ENCODE data around the gene CCDC88A.
A peak's percentile ranks its signal among the peaks of the same experiment; 100 is the strongest.
"Not testable (repeated sequence)": the region's sequence is repeated elsewhere in the genome, so short reads cannot be mapped to it uniquely, and the experiment has no call there.

Gene CCDC88A

DNA sequence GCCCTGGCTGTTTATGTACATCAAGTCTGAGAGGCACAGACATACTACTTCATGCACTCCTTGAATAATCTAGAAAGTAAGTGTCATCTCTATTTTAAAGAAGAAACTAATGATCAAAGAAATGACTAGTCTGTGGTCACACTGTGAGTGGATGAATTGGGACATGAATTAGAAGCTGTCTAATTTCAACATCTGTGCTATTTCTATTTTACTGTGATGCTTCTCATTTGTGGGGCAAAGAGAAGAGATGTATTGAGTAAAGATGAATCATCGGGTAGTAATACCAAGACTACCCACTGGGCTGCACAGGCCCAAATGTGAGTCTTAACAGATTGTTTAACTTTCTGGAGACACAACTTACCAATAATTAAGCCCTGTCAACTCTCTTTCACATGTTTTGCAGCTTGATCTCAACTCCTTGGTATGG, 108.2 kb downstream of the CCDC88A start:
- peak; percentile 82 for DNase-seq (ENCODE audit: low read depth)
- no peak overlapping the region for H3K4me3 ChIP-seq (ENCODE audit: low read depth, low read length)
- TF ChIP-seq, protein P1, sequence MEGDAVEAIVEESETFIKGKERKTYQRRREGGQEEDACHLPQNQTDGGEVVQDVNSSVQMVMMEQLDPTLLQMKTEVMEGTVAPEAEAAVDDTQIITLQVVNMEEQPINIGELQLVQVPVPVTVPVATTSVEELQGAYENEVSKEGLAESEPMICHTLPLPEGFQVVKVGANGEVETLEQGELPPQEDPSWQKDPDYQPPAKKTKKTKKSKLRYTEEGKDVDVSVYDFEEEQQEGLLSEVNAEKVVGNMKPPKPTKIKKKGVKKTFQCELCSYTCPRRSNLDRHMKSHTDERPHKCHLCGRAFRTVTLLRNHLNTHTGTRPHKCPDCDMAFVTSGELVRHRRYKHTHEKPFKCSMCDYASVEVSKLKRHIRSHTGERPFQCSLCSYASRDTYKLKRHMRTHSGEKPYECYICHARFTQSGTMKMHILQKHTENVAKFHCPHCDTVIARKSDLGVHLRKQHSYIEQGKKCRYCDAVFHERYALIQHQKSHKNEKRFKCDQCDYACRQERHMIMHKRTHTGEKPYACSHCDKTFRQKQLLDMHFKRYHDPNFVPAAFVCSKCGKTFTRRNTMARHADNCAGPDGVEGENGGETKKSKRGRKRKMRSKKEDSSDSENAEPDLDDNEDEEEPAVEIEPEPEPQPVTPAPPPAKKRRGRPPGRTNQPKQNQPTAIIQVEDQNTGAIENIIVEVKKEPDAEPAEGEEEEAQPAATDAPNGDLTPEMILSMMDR (IDR thresholded peaks at IDR 0.05; ENCODE audit: insufficient read depth, low read depth, low read length, missing control alignments), result peak; percentile 22

DNA sequence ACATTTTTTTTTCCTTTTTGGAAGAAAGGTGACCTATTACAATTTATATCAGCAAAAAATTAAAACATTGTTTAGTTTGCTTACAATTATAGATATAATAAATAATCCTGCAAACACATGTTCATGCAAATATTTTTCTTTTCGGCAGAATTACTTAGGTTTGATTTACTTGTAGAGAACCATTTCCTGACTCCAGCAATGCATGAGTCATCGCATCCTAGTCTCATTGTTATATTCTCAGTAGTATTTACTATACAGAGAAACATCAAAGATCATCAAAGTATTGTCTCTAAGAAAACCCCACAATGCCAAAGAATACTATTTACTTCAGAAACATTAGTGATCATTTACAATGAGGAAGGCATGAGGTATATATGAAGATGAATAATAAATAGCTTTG, 110.2 kb downstream of the CCDC88A start:
- TF ChIP-seq, protein P1 (IDR thresholded peaks at IDR 0.05; ENCODE audit: insufficient read depth, low read depth, low read length, missing control alignments), result no peak
- DNase-seq (ENCODE audit: low read depth), result no peak
- no peak overlapping the region for H3K4me3 ChIP-seq (ENCODE audit: low read depth, low read length)

DNA sequence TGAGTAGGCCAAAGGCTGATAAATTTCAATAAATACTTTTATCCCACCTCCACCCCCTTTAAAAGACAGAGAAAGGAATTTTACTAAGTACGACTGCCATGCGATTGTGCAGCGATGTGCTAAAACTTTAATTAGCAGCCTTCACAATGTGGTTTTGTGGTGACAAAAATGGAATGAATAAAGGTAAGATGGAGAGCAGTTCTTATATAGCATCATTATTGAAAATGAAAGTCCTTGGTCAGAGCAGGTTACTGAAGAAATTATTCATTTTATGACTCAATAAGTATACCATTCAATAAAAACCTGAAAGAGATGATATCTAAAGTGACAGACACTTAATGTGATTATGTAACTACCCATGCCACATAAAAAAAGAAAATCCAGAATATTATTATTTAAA, 117.4 kb downstream of the CCDC88A start:
- no peak overlapping the region for H3K4me3 ChIP-seq (ENCODE audit: low read depth, low read length)
- peak; percentile 61 for DNase-seq (ENCODE audit: low read depth)
- TF ChIP-seq, protein P1 (IDR thresholded peaks at IDR 0.05; ENCODE audit: insufficient read depth, low read depth, low read length, missing control alignments), result no peak

DNA sequence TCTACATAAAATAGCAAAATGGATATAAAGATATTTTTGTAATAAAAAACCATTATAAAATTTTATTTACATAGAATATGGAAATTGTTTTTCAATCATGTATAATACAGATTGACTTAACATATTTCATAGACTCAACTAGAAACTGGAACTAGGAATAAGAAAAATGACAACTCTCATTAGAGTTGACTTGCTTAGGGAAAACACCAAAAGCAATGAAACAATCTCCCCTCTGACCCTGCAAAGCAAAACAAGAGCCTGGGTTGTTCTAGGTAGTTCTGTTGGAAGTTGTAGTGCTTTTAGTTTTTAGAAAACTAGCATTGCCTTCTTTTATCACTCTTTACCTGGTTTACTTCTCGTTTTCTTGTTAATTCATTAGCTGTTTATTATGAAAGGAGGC, 118.4 kb downstream of the CCDC88A start:
- no peak for DNase-seq (ENCODE audit: low read depth)
- TF ChIP-seq, protein P1 (IDR thresholded peaks at IDR 0.05; ENCODE audit: insufficient read depth, low read depth, low read length, missing control alignments), result no peak
- H3K4me3 ChIP-seq (ENCODE audit: low read depth, low read length), result no peak overlapping the region

DNA sequence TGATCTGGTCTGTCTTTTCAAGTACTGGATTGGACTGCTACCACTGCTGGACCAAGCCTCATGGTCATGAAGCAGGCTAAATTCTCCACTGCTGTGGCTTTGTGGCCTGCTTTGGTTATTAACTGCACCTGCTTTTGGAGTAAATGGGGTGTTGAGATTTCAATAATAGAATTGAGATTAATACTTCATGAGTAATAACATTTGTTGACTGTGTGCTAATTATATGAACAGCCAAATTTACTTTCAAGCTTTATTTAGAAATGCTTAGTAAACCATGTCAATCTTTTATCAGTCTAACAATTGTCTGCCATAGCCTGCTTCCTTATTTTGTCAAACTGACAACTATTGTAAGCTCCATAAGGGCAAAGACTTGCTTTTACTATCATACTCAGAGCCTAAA, 123.3 kb downstream of the CCDC88A start:
- peak; percentile 41 for DNase-seq (ENCODE audit: low read depth)
- H3K4me3 ChIP-seq (ENCODE audit: low read depth, low read length), result no peak overlapping the region
- TF ChIP-seq, protein P1 (IDR thresholded peaks at IDR 0.05; ENCODE audit: insufficient read depth, low read depth, low read length, missing control alignments), result no peak

DNA sequence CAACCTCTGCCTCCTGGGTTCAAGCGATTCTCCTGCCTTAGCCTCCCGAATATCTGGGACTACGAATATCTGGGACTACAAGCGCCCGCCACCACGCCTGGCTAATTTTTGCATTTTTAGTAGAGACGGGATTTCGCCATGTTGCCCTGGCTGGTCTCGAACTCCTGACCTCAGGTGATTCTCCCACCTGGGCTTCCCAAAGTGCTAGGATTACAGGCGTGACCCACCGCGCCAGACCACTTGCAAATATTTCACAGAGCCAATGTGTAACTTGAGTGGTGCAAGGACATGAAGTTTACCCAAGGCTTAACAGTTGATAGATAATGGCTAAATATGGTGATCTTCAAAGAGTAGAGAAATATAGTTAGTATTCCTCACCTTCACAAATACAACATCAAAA, 136.6 kb downstream of the CCDC88A start:
- no peak for DNase-seq (ENCODE audit: low read depth)
- TF ChIP-seq, protein P1 (IDR thresholded peaks at IDR 0.05; ENCODE audit: insufficient read depth, low read depth, low read length, missing control alignments), result no peak
- peak overlapping the region; percentile 64 for H3K4me3 ChIP-seq (ENCODE audit: low read depth, low read length)

DNA sequence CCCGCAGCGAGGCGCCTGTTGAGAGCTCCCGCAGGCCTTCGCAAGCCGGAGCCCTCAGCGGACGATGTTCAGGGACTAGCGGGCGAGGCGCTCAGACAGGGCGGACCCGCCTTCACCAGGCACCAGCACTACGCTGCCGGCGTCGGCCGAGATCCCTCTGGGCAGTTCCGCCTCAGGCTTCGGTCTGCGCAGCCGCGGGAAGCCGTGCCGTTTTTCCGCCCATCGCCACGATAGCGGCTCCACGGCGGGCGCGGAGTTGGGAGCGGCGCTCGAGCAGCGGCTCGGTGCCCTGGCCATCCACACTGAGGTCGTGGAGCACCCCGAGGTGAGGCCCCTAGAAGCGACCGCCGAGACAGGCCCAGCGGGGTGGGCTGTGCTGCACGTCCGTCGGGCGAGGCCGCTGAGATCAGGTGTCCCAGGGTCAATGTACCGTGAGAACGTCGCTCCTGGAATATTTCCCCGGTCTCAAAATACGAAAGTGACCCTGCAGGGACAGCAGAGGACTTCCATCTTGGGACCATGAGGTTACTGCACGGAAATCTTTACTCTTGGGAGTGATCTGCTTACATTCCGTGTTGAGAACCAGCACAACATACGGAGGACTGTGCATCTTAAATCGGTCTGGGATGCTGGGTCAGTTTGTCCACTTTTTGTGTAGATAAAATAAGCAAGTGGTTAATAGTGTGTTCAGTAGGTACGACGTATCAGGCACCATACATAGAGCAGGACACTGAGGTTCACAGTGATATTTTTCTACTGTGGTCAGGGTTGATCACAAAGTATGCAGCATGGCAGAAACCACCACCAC, 137.3 kb downstream of the CCDC88A start:
- TF ChIP-seq, protein P1 (IDR thresholded peaks at IDR 0.05; ENCODE audit: insufficient read depth, low read depth, low read length, missing control alignments), result no peak
- peak overlapping the region; percentile 64 for H3K4me3 ChIP-seq (ENCODE audit: low read depth, low read length)
- DNase-seq (ENCODE audit: low read depth), result peak; percentile 95

DNA sequence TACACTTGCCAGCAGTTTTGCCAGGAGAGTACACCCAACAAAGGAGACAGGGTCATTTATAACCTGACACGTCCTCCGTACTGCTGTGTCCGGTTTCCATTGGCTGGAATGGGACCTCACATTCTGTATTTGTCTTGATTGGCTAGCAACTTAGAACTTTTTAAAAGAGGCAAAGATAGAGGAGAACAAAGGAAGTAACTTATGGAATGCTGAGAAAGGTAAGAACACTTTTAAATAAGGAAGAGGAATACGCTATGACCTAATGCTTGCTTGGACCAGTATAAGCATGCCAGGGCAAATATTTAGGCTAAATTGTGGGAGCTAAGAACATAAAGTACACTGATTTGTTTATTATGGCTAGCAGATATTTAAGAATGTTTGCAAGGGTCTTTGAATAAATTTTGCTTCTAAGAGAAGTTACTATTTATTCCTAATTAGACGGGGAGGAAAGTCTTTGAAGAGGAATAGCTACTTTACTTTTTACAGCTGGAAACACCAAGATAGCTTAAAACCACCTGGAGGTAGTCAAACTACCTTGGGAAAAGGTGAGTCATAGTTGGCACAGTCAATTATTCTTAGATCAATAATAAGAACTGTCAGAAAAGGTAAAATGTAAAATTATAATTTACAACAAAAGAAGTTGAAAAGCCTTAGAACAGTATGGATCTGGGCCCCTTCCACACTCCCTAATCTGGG, 138.7 kb downstream of the CCDC88A start:
- H3K4me3 ChIP-seq (ENCODE audit: low read depth, low read length); DNase-seq (ENCODE audit: low read depth): not testable (repeated sequence)

DNA sequence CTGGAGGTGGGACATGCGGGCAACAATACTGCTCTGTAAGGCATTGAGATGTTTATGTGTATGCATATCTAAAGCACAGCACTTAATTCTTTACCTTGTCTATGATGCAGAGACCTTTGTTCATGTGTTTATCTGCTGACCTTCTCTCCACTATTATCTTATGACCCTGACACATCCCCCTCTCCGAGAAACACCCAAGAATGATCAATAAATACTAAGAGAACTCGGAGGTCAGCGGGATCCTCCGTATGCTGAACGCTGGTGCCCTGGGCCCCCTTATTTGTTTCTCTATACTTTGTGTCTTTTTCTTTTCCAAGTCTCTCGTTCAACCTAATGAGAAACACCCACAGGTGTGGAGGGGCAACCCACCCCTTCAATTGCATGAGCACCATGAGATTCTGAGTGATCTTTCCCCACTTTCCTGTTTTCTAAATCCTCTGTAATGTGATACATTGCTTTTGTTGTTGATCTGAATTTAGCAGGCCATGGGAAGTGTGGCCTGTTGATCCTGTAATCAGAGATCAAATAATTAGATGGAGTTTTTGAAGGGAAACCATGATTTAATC, 139.7 kb downstream of the CCDC88A start:
- not testable (repeated sequence) for H3K4me3 ChIP-seq (ENCODE audit: low read depth, low read length)

More for the DNA sequence above, 139.7 kb downstream of the CCDC88A start:
- DNase-seq (ENCODE audit: low read depth), result not testable (repeated sequence)

All from GM12865 (cell line).